Prostate gland (tissue), 2 donors: ENCODE measurements around the gene POFUT2. TPM values are rescaled to one million over a fixed set of nuclear protein-coding genes. Genes with fewer than 3 reads are reported as not detected.

Experiments
- DNase-seq: peaks from one replicate; pipeline ENCODE4 v3.0.0-alpha.2; 2019; ENCODE audit warnings: low spot score
- H3K27ac ChIP-seq, 2 donors: fragments of 200-600 bp; sonication (generic); 2 replicates each; pipeline ENCODE4 v1.5.1; 2017 to 2019
- H3K27me3 ChIP-seq: fragments of 200-600 bp; sonication (generic); replicated peaks from 2 replicates; pipeline ENCODE4 v1.5.1; 2019; ENCODE audit not compliant: insufficient read depth
- H3K36me3 ChIP-seq, 2 donors: fragments of 200-600 bp; sonication (generic); 1 replicate in 1 of 2; 2 replicates in 1 of 2; pipeline versions ENCODE4 v1.5.1 to v1.8.1; 2017 to 2019
- H3K4me1 ChIP-seq: fragments of 200-600 bp; sonication (generic); replicated peaks from 2 replicates; pipeline ENCODE4 v1.5.1; 2019
- H3K4me3 ChIP-seq, 2 donors: fragments of 200-600 bp; sonication (generic); 2 replicates each; pipeline ENCODE4 v1.5.1; 2017 to 2019
- H3K9me3 ChIP-seq: fragments of 200-600 bp; sonication (generic); 2 replicates; pipeline ENCODE4 v1.5.1; 2017
- POLR2A ChIP-seq: fragments of 450-650 bp; IDR thresholded peaks from one replicate; pipeline ENCODE4 v1.6.1; 2016; ENCODE audit warnings: antibody characterized with exemption, mild to moderate bottlenecking
- POLR2AphosphoS5 ChIP-seq: sonication (generic); formaldehyde crosslinking; IDR thresholded peaks from one replicate; pipeline ENCODE4 v1.6.1; 2017; ENCODE audit warnings: antibody characterized with exemption
- WGBS: methylation state at CpG from one replicate; pipeline ENCODE4 v1.1.5; 2018; 5-methylcytosine and 5-hydroxymethylcytosine counted together
- intact Hi-C: fragments of 100-400 bp; cut with DNase I; formaldehyde crosslinking; loops from one replicate; pipeline ENCODE4 v1.14.2; 2022
- total RNA-seq, 2 donors: library from RNA; depleted of rRNA; stranded (reverse); fragments of >200 nt; gene quantifications; one replicate each; pipeline ENCODE4 v1.1.0, GENCODE V29; 2016
- TF ChIP-seq, protein P1 (sequence below), 4 experiments: fragments of 200-600 bp in 2 of 4; fragments of 450-650 bp in 2 of 4; sonication (generic) in 2 of 4; IDR thresholded peaks; 1 replicate in 3 of 4; 2 replicates in 1 of 4; pipeline ENCODE4 v1.5.1; 2016 to 2019; ENCODE audit warnings: antibody characterized with exemption in 4 of 4, mild to moderate bottlenecking in 2 of 4, moderate library complexity in 2 of 4

POFUT2 gene
- total RNA-seq, 2 donors from 2014 or later = 20.2 to 52.4 TPM

DNA sequence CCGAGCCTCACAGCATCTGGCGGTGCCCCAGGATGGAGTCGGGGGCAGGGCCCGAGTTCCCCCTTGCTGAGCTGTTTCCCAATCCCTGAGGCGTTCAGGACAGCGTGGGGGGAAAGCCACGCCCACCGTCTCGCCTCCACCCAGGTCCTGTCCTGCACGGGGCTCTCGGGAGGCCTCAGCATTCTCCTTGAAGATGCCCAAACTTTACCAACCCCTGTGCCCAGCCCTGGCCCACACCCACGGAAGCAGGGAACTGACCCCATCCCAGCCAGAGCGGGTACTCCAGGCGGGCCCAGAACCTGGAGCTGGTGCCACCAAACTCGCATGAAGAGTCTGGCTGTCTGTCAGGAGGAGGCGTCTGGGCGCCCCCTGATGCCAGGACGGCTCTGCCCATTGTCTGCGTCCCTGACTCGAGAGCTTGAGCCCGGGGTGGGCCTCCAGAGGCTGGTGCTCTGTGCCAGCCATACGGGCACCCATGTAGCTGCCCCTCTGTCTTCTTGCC lies 35.3 kb upstream of the POFUT2 start:
- DNase-seq = no peak
- H3K27ac ChIP-seq = no peak overlapping the region
- intact Hi-C loops = no loop called here

DNA sequence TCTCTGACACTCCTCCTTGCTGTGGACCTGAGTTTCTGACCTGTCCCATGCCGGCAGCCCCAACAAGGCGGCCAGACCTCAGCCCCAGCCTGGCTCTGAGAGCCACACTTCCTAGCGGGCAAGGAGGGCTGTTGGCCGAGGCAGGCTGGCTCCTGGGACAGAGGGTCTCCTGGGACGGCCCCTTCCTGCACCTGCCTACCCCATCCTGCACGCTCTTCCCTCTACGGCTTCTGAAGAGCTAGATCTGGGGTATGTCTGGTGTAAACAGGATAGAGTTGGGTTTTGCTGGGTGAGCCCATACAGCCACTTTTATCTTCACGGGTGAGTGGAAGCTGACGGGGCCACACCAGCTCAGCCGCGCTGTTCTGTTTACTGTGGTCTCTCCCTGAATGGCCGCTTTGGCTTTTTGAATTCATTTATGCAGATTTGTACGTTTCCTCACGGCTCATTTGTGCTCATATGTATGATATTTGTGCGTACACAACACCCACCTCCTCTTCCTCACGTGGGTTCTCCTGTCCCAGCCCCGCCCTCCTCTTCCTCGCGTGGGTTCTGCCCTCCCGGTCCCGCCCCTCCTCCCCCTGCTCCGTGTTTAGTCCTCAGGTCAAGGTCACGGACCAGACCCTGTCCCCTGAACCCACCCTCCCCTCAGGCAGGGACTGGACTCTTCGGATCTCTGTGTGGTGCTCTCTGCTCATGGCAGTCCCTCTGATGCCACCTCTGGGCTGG lies 34.7 kb upstream of the POFUT2 start:
- no peak for TF ChIP-seq POLR2A
- no peak for TF ChIP-seq POLR2AphosphoS5
- TF ChIP-seq, protein P1, sequence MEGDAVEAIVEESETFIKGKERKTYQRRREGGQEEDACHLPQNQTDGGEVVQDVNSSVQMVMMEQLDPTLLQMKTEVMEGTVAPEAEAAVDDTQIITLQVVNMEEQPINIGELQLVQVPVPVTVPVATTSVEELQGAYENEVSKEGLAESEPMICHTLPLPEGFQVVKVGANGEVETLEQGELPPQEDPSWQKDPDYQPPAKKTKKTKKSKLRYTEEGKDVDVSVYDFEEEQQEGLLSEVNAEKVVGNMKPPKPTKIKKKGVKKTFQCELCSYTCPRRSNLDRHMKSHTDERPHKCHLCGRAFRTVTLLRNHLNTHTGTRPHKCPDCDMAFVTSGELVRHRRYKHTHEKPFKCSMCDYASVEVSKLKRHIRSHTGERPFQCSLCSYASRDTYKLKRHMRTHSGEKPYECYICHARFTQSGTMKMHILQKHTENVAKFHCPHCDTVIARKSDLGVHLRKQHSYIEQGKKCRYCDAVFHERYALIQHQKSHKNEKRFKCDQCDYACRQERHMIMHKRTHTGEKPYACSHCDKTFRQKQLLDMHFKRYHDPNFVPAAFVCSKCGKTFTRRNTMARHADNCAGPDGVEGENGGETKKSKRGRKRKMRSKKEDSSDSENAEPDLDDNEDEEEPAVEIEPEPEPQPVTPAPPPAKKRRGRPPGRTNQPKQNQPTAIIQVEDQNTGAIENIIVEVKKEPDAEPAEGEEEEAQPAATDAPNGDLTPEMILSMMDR (IDR thresholded peaks at IDR 0.05) = no peak
- Histone ChIP-seq H3K27ac (no peak overlapping the region), H3K27me3 (no peaks in the 10 kb centered on the region), H3K36me3 (no peaks in the 10 kb centered on the region), H3K4me1 (no peaks in the 10 kb centered on the region), H3K9me3 (no peaks in the 10 kb centered on the region), H3K4me3 (no peak overlapping the region)
- intact Hi-C loops = no loop called here
- 65% methylated on average over 24 of the region's 24 CpGs for WGBS
- no peak for DNase-seq

More for the DNA sequence above, 35.3 kb upstream of the POFUT2 start:
- 55% methylated on average over 20 of the region's 22 CpGs for WGBS
- H3K4me3 ChIP-seq = no peak overlapping the region
- H3K27me3 ChIP-seq = no peaks in the 10 kb centered on the region
- TF ChIP-seq POLR2AphosphoS5 (no peak), POLR2A (no peak)
- TF ChIP-seq, protein P1 (IDR thresholded peaks at IDR 0.05) = no peak
- no peaks in the 10 kb centered on the region for H3K9me3 ChIP-seq
- no peaks in the 10 kb centered on the region for H3K4me1 ChIP-seq
- H3K36me3 ChIP-seq = no peaks in the 10 kb centered on the region

DNA sequence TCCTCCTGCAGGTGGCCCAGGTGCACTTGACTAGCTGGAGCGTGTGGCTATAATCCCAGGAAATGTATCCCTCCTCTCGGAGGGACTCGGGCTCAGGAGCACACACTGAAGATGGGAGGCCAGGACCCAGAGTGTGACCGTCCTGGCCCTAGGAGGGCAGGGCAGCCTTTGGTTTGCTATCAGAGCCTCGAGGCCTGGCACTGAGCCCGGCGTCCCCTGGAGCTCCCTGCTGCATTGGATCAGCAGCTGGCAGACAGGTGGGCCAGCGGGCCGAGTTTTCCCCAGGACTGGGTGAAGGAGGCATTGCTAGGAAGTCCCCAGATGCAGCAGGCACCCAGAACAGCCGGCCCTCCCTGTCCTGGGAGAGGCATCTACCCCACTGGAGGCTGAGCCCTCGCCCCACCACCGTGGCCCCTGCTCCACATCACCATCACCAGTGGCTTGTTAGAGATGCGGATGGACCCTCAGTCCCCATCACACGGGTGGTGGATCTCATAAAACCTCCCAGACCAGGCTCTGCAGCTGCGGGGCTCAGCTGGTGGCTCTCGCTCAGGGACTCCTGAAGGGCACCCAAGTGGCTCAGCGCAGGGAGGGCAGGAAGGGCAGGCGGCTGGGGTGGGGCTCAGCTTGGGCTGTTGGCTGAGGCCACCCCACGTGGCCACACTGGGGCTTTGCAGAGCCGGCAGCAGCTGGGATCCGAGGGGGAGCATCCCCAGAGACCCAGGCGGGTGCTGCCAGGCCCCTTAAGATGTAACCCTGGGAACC lies 32.7 kb upstream of the POFUT2 start:
- H3K36me3 ChIP-seq = no peaks in the 10 kb centered on the region
- no peaks in the 10 kb centered on the region for H3K9me3 ChIP-seq
- 80% methylated on average over 19 of the region's 22 CpGs for WGBS
- H3K4me1 ChIP-seq = no peaks in the 10 kb centered on the region
- H3K27ac ChIP-seq = peak overlapping the region; percentile 51 to 59
- H3K27me3 ChIP-seq = no peaks in the 10 kb centered on the region
- H3K4me3 ChIP-seq = no peak overlapping the region
- no peak for DNase-seq
- no peak for TF ChIP-seq POLR2AphosphoS5
- no peak for TF ChIP-seq POLR2A
- TF ChIP-seq, protein P1 (IDR thresholded peaks at IDR 0.05) = no peak
- intact Hi-C loops = no loop called here

DNA sequence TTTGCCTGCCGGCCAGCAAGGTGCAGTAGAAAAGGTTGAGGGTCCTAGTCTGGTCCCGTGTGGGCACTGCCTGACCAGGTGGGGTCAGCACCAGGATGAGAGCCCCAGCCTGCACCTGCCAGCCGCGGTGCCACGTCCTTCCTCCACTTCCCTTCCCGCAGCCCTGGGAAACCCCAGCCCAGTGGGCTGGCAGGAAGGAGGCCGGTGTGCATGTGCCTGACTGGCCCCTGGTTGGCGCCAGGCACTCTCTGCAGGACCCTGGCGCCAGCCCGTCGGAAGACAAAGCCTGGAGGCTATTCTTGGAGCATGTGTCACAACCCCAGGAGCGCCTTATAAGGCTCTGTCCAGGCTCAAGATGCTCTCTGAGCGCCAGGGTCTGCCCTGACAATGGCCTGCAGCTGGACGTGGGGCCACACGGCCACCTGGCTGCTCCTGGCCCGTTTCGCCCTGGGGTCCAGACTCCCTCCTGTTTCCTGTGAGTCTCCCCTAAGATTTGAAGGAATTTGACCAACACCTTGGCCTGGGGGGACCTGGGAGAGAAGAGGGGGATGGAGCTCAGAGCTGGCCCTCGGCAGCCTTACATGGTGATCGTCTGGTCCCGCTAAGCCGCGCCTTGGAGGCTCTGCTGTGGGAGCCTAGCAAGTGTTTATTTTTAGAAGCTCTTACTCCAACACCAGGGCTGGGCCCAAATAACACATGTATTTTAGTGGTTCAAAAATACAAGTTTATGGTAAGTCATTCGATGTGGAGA lies 31.9 kb upstream of the POFUT2 start:
- WGBS = 70% methylated on average over 23 of the region's 23 CpGs
- no peaks in the 10 kb centered on the region for H3K9me3 ChIP-seq
- no peaks in the 10 kb centered on the region for H3K36me3 ChIP-seq
- no peak for DNase-seq
- no peak overlapping the region for H3K4me3 ChIP-seq
- no peaks in the 10 kb centered on the region for H3K4me1 ChIP-seq
- no peaks in the 10 kb centered on the region for H3K27me3 ChIP-seq
- intact Hi-C loops = no loop called here
- H3K27ac ChIP-seq = peak overlapping the region; percentile 51 to 59
- TF ChIP-seq, protein P1 (IDR thresholded peaks at IDR 0.05) = no peak
- TF ChIP-seq POLR2AphosphoS5 (peak; percentile 37), POLR2A (no peak)
